Left ventricle myocardium superior (tissue), 1 donor: ENCODE results near the gene CRABP1. TPM values are rescaled to one million over a fixed set of nuclear protein-coding genes. Genes with fewer than 3 reads are reported as not detected.

Source experiments
- ATAC-seq: fragments of 200-7000 bp; cut with Tn5 transposase; one replicate; pipeline ENCODE4 v1.9.1; 2020; ENCODE audit warnings: mild to moderate bottlenecking, moderate library complexity
- DNase-seq: peaks from one replicate; pipeline ENCODE4 v3.0.0-alpha.2; 2020
- intact Hi-C: fragments of 100-400 bp; cut with micrococcal nuclease; formaldehyde crosslinking; loops from one replicate; pipeline ENCODE4 v1.11.0; 2022
- total RNA-seq: library from RNA; stranded (reverse); fragmentation: NEBNext Ultra II Directional; extraction: Animal tissue kit (Norgen Biotek cat#: 25700); gene quantifications from one replicate; pipeline ENCODE4 v1.2.1, GENCODE V29; 2021
- donor health status: DM: no; HTN: yes; CAD: no; lungs with severe emphysema.

The CRABP1 gene
- total RNA-seq, 1 donor from 2014 or later = not detected

DNA sequence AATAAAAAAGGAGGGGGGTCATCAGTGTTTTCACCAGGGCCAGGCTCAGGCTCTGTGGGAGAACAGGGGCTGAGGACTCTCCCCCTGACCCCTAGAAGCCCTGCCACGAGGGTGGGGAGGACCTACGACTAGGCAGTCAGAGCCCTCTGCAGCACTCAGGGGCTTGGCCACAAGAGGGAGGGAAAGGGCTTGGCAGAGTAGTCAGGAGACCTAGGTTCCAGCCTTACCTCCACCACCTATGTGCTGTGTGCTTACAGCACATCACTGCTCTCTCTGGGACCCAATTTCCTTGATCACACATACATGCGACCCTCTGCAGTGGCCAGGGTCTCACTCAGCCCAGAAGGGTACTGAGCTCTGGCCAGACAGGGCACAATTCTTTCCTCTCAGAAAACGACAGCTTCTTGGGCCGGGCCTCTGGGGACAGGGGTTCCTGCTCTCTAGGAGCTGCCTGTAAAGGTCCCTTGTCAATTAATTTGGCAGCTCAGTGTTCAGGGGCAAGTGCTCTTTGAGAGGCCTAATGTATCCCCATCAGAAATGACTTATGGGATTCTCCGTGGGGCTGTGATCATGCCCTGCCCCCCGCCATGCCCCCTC, 24.4 kb upstream of the CRABP1 start:
- ATAC-seq = no peak
- intact Hi-C loops = no loop called here
- no peak for DNase-seq

DNA sequence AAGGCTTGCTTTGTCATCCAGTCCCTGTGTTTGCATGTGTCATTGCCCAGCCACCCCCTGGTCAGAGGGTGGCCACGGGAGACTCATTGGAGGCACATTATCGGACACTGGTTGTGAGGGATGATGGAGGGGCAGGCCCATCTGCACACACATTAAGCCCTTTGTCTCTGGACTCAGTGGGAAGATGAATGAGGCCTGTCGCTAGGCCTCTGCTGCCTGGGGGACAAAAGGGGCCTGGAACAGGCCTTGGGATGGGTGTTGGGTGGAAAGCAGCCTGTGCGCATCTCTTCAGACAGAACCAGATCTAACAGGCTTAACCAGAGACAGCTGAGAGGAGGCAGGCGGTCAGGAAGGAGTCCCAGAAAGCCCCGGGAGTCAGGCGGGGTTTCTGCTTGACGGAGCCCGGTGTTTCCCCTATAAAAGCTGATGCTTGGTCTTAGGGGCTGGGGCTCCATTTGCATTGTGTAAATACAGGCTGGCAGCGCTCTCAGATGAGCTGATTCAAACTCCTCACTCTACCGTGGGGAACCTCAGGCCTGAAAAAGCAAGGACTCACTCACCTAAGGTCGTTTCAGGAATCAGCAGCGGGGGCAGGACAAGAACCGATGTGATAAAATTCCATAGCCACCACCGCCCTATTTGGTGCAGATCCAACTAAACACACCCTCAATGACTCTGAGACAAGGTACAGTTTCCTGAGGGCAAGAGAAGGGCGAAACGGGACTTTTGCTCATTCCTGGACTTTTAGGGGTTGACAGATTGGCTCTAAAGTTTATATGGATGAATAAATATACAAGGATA, 23.7 kb upstream of the CRABP1 start:
- DNase-seq (no peak), ATAC-seq (no peak)
- intact Hi-C loops = no loop called here

DNA sequence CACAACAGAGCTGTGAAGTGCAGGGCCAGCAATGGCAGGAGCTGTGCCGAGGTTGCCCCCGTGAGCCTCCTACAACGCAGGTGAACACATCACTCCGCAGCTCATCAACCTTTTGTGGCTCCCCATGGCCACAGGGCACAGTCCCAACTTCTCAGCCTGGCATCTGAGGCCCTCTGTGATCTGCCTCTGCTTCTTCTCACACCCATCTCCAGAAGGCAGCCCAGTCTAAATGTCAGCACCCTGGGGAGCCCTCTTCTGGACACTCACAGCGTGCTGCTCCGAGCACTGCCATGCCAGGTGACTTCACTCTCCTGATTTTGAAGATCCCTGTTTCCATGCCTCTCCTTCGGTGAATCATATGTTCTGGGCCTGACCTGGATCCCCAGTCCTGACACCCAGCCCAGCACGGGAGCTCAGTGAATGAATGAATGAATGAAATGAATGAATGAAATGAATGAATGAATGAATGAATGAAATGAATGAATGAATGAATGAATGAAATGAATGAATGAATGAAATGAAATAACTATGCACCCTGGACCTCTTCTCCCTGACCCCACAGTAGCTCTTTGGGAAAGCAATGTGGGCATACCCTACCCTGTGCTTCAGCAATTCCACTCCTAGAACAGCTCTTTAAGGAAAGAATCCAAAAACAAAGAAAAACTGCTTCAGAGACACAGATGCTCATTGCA, 22.9 kb upstream of the CRABP1 start:
- ATAC-seq (peak; percentile 78), DNase-seq (no peak)
- intact Hi-C loops = no loop called here

- DNase-seq (no peak), ATAC-seq (no peak)
- intact Hi-C loops = no loop called here
Measured at GRCh38 chr15:78319588-78319987, 20.6 kb upstream of the CRABP1 start.

DNA sequence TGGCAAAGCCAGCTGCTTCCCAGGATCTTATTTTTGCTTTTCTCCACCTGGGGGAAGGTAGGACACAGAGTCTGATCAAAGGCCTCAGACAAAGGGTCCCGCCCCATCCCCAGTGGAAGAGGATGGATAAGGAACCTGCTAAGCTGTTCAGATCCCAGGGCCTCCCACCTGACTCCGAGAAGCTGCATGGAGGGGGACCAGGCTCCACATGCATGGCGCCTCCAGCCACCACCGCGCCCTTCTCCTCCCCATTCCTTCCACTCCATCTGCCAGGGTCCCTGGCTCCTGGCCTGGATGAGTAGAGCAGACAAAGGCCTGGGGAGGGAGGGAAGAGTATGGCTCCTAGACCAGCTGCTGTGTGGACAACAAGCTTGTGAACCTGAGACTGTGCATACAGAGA, 20.0 kb upstream of the CRABP1 start:
- no peak for ATAC-seq
- DNase-seq = no peak
- intact Hi-C loops = no loop called here

DNA sequence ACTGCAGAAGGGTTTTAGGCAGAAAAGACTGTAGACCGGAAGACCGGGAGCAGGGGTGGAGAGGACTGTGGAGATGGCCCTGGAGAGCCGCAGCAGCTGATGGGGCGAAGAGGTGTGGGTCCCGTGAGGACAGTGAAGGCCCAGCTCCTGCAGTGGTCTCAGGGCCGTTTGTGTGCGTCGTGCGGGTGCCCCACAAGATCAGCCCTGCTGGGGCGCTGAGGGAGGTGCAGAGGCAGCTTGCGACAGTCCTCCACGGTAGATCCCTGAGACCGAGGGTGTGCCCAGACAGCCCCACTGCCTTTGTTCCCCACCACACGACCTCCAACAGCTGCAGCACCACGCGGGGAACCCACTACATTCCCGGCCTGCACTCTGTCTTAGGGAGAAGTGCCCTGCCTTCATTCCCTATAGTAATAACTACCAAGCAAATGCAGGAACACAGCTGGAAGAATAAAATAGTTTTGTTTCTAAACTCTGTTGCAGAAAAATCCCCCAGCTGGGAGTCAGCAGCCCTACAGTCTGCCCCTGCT, 19.0 kb upstream of the CRABP1 start:
- DNase-seq = no peak
- ATAC-seq = no peak
- intact Hi-C loops = no loop called here

DNA sequence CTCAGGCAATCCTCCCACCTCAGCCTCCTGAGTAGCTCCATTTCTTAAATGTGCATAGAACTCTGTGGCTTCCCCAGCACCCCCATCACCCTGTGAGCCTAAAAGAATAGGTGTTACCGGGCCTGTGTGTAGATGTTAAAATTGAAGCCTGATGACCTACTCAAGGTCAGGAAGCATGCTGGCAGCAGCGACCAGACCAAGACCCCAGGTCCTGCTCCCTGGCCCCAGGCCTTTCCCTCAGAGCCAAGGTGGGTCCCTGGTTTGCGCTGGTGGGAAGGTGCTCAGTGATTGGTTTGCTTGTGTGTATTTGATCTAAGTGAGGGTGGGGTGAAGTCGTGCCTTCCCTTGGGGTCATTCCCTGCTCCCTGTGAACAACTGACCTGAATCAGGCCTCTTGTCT, 18.4 kb upstream of the CRABP1 start:
- no peak for DNase-seq
- ATAC-seq = no peak
- intact Hi-C loops = no loop called here

DNA sequence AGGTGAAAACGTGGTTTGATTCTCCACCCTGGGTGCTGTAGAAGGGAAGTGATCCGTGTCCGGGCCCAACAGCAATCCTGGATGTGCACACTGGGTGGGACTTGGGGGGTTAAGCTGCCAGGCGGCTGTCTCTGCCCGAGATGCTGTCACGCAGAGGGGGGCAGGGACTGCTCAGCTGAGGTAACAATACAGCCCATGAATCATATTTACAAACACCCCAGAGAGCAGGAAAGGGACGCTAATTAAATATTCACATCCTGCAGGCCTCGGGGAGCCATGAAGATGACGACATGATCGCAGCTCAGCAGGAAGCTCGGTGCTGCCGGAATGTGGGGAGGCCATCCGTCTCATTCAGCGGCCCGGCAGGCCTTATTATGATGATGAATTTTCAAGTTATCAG, 17.9 kb upstream of the CRABP1 start:
- no peak for DNase-seq
- ATAC-seq = no peak
- intact Hi-C loops = no loop called here

DNA sequence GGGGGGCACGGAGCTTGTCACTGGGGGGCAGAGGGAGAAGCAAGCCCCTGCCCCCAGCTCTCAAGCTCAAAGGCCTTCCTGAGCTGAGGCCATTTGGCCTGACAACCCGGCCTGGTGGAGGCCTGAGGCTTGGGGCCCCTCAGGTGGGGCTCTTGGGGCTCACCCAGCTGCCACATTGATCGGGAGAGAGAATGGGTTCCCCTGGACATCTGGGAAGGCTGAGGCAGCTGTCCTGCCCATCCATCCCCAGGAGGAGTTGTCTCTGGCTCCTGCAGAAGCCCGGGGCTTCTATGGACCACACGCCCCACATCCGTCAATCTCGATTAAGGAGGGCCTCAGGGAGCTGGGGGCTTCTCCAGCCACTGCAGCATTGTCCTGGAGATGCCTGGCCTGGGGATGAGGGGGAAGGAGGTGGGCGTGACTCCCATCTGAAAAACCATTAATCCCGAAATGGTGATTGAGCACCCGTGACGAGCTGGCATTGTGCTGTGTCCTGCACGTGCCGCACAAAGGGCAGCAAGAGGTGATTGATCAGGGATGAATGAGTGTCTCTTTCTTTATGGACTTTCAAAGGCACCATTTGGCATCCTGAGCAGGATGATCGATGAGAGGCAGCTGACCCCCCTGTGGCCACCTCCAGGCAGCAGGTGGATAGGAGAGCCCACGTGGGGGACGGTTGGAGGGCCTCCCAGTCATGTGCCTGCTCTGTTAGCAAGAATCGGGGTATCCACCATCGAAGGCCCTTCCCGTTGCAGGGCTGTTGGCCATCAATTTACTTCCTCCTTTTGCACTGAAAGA, 17.2 kb upstream of the CRABP1 start:
- no peak for ATAC-seq
- intact Hi-C loops = no loop called here
- no peak for DNase-seq

DNA sequence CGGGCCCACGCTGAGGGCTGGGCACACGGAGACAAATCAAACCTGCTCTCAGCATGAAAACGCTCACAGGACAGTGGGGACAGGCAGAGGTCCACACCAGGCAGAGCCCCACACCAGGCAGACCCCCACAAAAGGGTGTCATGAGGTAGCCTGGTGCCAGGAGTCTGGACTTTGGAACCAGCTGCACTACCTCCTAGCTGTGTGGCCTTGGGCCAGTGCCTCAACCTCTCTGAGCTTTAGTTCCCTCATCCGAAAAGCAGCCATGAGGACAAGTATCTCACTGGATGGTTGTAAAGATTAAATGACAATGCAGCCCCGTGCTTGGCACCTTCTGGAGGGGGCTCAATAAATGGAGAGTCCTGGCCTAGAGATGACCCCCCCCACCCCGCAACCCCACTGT, 16.5 kb upstream of the CRABP1 start:
- intact Hi-C loops = no loop called here
- DNase-seq (no peak), ATAC-seq (no peak)

GRCh38 chr15:78324144-78324543, 16.0 kb upstream of the CRABP1 start:
- intact Hi-C loops = no loop called here
- ATAC-seq = no peak
- DNase-seq = no peak

DNA sequence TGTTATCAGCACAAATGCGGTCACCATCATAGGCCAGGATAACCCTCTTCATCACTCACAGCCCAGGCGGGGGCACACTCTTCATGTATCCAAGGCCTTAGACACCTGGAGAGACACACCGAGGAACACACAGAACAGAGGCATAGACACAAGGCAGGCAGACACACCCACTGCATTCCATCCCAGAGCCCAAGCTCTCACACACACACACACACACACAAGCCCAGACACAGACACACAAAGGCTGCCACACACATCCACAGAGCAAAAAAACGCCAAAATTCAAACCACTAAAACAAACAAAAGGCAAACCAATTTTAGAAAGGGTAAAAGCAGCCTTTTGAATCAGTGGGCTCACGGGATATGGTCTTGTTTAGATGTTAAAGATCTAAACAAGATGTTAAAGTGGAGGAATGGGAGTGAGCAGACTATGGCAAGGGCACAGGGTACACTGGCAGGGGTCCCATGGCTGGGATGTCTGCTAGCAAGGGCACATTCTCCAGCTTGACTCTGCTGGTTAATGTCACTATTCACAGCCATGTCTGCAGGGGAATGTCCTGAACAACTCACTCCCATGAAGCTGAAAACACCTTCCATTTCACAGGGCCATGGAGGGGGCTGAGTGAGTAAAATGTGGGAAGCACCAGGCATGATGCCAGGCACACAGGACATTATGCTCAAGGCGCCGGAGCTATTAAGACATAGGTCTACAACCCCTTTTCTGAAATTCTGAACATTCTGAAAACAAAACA, 14.9 kb upstream of the CRABP1 start:
- intact Hi-C loops = no loop called here
- peak; percentile 80 for ATAC-seq
- DNase-seq = peak; percentile 45

DNA sequence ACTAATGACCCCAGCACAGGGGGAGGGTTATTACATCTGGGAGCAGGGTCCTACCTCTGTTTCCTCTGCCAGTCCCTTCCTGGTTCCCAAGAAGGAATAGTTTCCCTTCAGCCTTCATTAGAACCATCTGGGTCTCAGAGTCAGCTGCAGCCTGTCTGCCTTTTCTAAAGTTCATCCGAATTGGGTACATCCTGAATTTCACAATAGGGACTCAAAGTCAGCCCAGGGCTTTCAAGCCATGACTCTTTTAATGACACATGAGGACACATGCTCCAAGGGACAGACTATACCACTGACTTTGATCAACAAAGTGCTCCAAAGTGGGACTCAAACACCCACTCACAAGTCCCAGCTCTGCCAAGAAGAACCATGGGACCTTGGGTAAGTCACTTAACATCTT, 12.7 kb upstream of the CRABP1 start:
- no peak for DNase-seq
- intact Hi-C loops = no loop called here
- no peak for ATAC-seq

GRCh38 chr15:78329625-78330024, 10.5 kb upstream of the CRABP1 start:
- intact Hi-C loops = no loop called here
- no peak for DNase-seq
- ATAC-seq = no peak

DNA sequence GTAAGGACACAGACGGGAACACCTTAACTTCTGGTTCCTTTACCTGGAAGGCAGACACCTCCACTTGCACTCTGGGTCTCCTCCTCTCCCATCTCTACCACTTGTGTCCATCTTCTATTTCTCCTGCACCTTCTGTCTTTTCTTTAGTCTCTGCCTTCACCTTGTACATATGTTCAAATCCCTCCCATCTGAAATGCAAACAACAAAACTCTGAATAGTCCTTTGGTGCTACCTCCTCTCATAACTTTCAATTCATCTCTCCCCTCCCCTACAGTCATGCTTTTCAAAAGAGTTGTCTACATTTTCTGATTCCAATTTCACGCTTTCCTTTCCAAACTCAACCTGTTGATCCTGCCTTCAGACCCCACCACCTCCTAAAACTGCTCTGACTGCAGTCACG, 5.3 kb upstream of the CRABP1 start:
- DNase-seq = no peak
- intact Hi-C loops = no loop called here
- ATAC-seq = no peak

DNA sequence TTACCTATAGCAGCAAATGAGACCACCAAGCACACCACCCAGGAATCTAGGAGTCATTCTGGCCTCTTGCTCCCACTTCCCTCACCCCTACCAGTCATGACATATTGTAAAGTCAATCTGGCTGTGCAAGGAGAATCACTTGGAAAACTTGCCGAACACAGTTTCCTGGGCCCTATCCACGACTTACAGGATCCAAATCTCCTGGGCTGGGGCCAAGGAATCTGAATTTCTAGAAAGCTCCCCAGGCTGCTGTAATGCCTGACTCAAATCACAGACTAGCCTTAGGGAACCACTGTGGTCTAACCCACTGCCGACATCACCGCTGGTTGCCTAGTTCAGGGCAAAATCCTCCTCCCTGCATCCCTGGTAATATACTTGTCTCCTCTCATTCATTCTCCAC, 4.2 kb upstream of the CRABP1 start:
- no peak for ATAC-seq
- no peak for DNase-seq
- intact Hi-C loops = no loop called here

DNA sequence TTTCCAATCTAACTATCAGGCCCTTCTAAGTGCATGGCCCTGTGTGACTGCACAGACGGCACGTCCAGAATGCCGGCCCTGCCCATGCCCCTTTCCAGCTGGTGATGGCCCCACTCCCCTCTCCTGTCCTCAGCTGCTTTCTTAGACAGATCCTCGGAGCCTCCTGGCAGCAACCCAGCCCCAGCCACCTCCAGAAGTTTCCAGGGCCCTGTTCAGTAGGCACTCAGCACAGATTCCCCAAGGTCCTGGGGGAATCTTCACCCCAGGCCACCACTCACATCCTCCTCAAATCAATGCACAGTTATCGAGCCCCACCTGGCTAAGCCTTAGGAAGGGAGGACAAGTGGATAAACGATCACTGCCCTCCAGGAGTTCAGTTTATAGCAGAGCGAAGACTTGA, 1.4 kb upstream of the CRABP1 start:
- intact Hi-C loops = no loop called here
- ATAC-seq = no peak

GRCh38 chr15:78339559-78339958, 594 bp upstream of the CRABP1 start:
- no peak for ATAC-seq
- no peak for DNase-seq
- intact Hi-C loops = no loop called here

More for the DNA sequence above, 1.4 kb upstream of the CRABP1 start:
- no peak for DNase-seq
